Upper lobe of right lung (tissue), 1 donor: ENCODE measurements around the gene STRBP. TPM values are rescaled to one million over a fixed set of nuclear protein-coding genes. Genes with fewer than 3 reads are reported as not detected.

Experiments
- ATAC-seq: fragments of 200-7000 bp; cut with Tn5 transposase; one replicate; pipeline ENCODE4 v1.9.1; 2020; ENCODE audit warnings: mild to moderate bottlenecking, moderate library complexity
- DNase-seq: peaks from one replicate; pipeline ENCODE4 v3.0.0-alpha.2; 2020
- H3K27ac ChIP-seq: fragments of 200-600 bp; one replicate; pipeline ENCODE4 v1.8.0; 2022
- H3K27me3 ChIP-seq: fragments of 200-600 bp; one replicate; pipeline ENCODE4 v1.8.0; 2022; ENCODE audit warnings: mild to moderate bottlenecking
- H3K36me3 ChIP-seq: fragments of 200-600 bp; one replicate; pipeline ENCODE4 v1.8.0; 2022
- H3K4me1 ChIP-seq: fragments of 200-600 bp; one replicate; pipeline ENCODE4 v1.8.0; 2022
- H3K4me3 ChIP-seq: fragments of 200-600 bp; one replicate; pipeline ENCODE4 v1.8.0; 2022; ENCODE audit warnings: mild to moderate bottlenecking
- H3K9me3 ChIP-seq: fragments of 200-600 bp; one replicate; pipeline ENCODE4 v1.8.0; 2022
- intact Hi-C: fragments of 100-400 bp; cut with DNase I; formaldehyde crosslinking; loops from one replicate; pipeline ENCODE4 v1.11.0; 2022
- total RNA-seq: library from RNA; stranded (reverse); fragmentation: NEBNext Ultra II Directional; extraction: Animal tissue kit (Norgen Biotek cat#: 25700); gene quantifications from one replicate; pipeline ENCODE4 v1.2.1, GENCODE V29; 2021
- TF ChIP-seq, protein P1 (sequence below): fragments of 200-600 bp; IDR thresholded peaks from one replicate; pipeline ENCODE4 v1.8.0; 2022; ENCODE audit warnings: antibody characterized with exemption
- donor health status: DM: no; HTN: yes; CAD: no; lungs with severe emphysema.

STRBP gene
- total RNA-seq, 1 donor from 2014 or later = 24.7 TPM

DNA sequence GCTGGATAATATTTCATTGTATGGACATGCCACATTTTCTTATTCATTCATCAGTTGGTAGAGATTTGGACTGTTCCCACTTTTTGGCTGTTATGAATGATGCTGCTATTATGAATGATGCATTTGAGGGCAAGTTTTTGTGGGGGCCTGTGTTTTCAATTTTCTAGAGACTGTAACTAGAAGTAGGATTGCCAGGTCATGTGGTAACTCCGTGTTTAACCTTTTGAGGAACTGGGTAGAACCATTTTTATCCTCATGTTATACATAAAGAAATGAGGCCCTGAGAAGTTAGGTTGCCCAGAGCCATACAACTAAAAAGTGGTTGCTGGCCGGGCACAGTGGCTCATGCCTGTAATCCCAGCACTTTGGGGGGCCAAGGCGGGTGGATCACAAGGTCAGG, 22.4 kb upstream of the STRBP start:
- no peak for DNase-seq

DNA sequence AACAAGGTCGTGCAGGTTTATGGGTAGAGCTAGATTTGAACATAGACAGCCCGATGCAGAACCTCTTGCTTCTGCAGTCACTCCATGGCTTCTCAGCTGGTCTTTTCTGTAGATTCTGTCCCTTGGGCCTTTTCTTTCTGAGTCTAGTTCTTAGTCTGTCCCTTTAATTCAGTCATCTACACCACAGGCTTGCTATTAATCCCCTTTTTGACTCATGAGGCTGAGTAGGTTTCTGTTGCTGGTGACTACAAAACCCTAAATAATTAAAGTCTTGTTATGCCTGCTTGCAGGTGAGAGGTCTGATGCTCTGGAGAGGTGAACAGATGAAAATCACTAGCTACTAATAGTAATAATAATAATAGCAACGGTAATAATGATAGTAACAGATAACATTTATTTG, 19.3 kb upstream of the STRBP start:
- Histone ChIP-seq H3K27ac (no peak overlapping the region), H3K9me3 (no peaks in the 10 kb centered on the region), H3K4me1 (no peaks in the 10 kb centered on the region), H3K4me3 (no peak overlapping the region), H3K27me3 (no peaks in the 10 kb centered on the region), H3K36me3 (no peaks in the 10 kb centered on the region)
- TF ChIP-seq, protein P1, sequence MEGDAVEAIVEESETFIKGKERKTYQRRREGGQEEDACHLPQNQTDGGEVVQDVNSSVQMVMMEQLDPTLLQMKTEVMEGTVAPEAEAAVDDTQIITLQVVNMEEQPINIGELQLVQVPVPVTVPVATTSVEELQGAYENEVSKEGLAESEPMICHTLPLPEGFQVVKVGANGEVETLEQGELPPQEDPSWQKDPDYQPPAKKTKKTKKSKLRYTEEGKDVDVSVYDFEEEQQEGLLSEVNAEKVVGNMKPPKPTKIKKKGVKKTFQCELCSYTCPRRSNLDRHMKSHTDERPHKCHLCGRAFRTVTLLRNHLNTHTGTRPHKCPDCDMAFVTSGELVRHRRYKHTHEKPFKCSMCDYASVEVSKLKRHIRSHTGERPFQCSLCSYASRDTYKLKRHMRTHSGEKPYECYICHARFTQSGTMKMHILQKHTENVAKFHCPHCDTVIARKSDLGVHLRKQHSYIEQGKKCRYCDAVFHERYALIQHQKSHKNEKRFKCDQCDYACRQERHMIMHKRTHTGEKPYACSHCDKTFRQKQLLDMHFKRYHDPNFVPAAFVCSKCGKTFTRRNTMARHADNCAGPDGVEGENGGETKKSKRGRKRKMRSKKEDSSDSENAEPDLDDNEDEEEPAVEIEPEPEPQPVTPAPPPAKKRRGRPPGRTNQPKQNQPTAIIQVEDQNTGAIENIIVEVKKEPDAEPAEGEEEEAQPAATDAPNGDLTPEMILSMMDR = no peak
- no peak for DNase-seq
- no peak for ATAC-seq
- intact Hi-C loops = no loop called here

More for the DNA sequence above, 22.4 kb upstream of the STRBP start:
- TF ChIP-seq, protein P1 = no peak
- H3K4me3 ChIP-seq = no peak overlapping the region
- no peaks in the 10 kb centered on the region for H3K27me3 ChIP-seq
- intact Hi-C loops = no loop called here
- H3K4me1 ChIP-seq = no peaks in the 10 kb centered on the region
- ATAC-seq = no peak
- no peaks in the 10 kb centered on the region for H3K9me3 ChIP-seq
- no peak overlapping the region for H3K27ac ChIP-seq
- no peaks in the 10 kb centered on the region for H3K36me3 ChIP-seq

DNA sequence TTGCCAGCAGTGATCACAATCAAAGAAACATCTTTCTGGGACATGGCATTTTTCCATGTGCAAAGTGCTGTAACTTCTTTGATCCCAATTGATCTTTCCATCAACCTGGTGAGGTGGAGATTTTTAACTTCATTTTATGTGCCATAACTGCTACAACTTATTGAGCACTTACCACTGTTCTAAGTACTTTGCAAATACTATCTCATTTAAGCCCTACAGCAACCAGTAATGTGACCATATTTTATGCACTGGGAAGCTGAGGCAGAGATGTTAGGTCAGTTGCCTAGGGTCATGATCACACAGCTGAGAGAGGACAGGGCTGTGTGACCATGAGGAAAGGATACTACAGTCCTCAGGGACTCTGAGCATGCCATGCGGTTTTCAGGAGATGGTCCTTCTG, 17.9 kb upstream of the STRBP start:
- ATAC-seq (no peak), DNase-seq (no peak)
- TF ChIP-seq, protein P1 = no peak
- Histone ChIP-seq H3K27ac (no peak overlapping the region), H3K9me3 (no peaks in the 10 kb centered on the region), H3K4me1 (no peaks in the 10 kb centered on the region), H3K4me3 (no peak overlapping the region), H3K36me3 (no peaks in the 10 kb centered on the region), H3K27me3 (no peaks in the 10 kb centered on the region)
- intact Hi-C loops = no loop called here

DNA sequence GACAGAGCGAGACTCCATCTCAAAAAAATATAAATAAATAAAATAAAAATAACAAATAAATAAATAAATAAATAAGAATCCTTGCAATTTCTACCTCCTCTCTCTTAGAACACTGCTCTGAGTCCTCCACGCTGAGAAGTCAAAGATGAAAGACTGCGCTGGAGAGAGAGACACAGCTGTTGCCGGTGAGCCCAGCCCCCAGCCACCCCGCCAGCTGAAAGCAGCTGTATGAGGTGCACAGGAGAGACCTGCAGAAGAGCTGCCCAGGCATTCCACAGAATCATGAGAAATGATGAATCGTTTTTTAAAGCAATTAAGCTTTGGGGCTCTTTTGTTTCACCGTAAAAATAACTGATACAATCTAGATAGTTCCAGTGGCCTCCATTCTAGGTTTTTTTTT, 16.3 kb upstream of the STRBP start:
- H3K9me3 ChIP-seq = no peaks in the 10 kb centered on the region
- H3K4me3 ChIP-seq = no peak overlapping the region
- intact Hi-C loops = no loop called here
- ATAC-seq = no peak
- no peaks in the 10 kb centered on the region for H3K27me3 ChIP-seq
- TF ChIP-seq, protein P1 = no peak
- H3K27ac ChIP-seq = no peak overlapping the region
- H3K4me1 ChIP-seq = no peaks in the 10 kb centered on the region
- DNase-seq = no peak
- no peaks in the 10 kb centered on the region for H3K36me3 ChIP-seq

DNA sequence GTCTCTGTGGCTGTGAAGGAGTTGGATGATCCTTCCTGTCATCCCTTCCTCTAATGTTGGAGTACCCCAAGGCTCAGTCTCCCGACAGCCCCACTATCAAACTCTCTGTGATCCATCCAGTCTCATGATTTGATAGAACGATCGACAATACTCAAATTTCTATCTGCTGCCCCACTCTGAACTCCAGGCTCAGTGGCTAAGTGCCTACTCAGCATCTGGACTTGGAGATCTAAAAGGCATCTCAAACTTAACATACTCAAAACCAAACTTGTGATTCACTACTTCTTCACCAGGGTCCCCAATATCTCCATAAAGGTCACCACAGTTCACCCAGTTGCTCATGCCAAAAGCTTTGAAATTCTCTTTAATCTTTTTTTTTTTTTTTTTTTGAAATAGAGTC, 15.1 kb upstream of the STRBP start:
- TF ChIP-seq, protein P1 = no peak
- H3K27ac ChIP-seq = no peak overlapping the region
- intact Hi-C loops = no loop called here
- H3K9me3 ChIP-seq = no peaks in the 10 kb centered on the region
- no peaks in the 10 kb centered on the region for H3K27me3 ChIP-seq
- ATAC-seq = no peak
- H3K4me1 ChIP-seq = no peaks in the 10 kb centered on the region
- DNase-seq = no peak
- H3K36me3 ChIP-seq = no peaks in the 10 kb centered on the region
- no peak overlapping the region for H3K4me3 ChIP-seq

DNA sequence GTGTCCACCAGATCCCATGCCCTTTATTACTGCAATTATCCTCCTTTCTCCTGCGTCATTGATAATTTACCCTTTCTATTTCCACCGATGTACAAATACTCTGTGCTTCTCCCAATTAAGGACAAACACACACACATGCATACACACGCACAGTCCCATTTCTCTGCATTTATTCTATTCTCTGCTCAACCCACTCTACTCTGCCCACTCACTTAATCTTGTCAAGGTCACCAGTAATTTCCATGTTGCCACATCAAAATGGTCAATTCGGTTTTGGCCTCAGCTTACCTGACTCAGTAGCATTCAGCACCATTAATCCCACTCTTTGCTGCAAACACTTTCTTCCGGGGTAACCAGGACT, 14.6 kb upstream of the STRBP start:
- no peak for ATAC-seq
- intact Hi-C loops = no loop called here
- no peaks in the 10 kb centered on the region for H3K27me3 ChIP-seq
- TF ChIP-seq, protein P1 = no peak
- H3K4me3 ChIP-seq = no peak overlapping the region
- no peak for DNase-seq
- H3K36me3 ChIP-seq = no peaks in the 10 kb centered on the region
- no peaks in the 10 kb centered on the region for H3K9me3 ChIP-seq
- no peak overlapping the region for H3K27ac ChIP-seq
- H3K4me1 ChIP-seq = no peaks in the 10 kb centered on the region
